GM19238 (cell line): Measurements from ENCODE around the gene NOX3.
"Not testable (repeated sequence)": the region's sequence is repeated elsewhere in the genome, so short reads cannot be mapped to it uniquely, and the experiment has no call there.

Source experiments
- DNase-seq: peaks from one replicate; pipeline ENCODE4 v3.0.0; 2011; ENCODE audit warnings: low spot score; ENCODE audit not compliant: insufficient read length

Gene NOX3

GRCh38 chr6:155374681-155375080 lies 81.0 kb downstream of the NOX3 start:
- no peak for DNase-seq

- DNase-seq, result no peak
Observed at GRCh38 chr6:155373276-155373675, 82.4 kb downstream of the NOX3 start.

- no peak for DNase-seq
Observed at GRCh38 chr6:155372256-155372655, 83.4 kb downstream of the NOX3 start.

DNA sequence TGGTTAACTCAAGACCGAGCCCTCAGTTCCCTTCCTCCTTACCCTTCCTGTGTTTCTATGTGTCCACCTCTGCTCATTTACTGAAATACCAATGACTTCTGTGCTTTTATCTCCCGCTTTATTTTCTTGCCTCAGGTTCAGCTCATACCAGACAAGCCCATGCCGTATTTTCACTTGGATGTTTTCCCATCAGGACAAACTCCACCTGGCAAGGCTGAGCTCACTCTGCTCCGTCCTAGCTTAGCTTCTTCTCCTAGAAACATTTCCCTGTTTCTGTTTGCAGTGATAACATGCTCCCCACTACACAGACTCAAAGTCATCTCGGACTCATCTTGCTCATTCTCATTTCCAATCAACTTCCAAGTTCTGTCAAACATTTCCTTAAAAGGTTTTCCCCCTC lies 84.4 kb downstream of the NOX3 start:
- DNase-seq, result no peak

- DNase-seq, result no peak
Observed at GRCh38 chr6:155366325-155366724, 89.3 kb downstream of the NOX3 start.

- DNase-seq, result no peak
Observed at GRCh38 chr6:155364844-155365437, 90.7 kb downstream of the NOX3 start.

GRCh38 chr6:155364021-155364420 lies 91.6 kb downstream of the NOX3 start:
- not testable (repeated sequence) for DNase-seq

- not testable (repeated sequence) for DNase-seq
Observed at GRCh38 chr6:155362968-155363632, 92.5 kb downstream of the NOX3 start.

GRCh38 chr6:155354167-155354566 lies 101.5 kb downstream of the NOX3 start:
- no peak for DNase-seq

- DNase-seq, result no peak
Observed at GRCh38 chr6:155352811-155353210, 102.8 kb downstream of the NOX3 start.

- DNase-seq, result no peak
Observed at GRCh38 chr6:155352130-155352420, 103.6 kb downstream of the NOX3 start.

- DNase-seq, result peak; percentile 41
Observed at GRCh38 chr6:155351273-155352129, 104.1 kb downstream of the NOX3 start.

DNA sequence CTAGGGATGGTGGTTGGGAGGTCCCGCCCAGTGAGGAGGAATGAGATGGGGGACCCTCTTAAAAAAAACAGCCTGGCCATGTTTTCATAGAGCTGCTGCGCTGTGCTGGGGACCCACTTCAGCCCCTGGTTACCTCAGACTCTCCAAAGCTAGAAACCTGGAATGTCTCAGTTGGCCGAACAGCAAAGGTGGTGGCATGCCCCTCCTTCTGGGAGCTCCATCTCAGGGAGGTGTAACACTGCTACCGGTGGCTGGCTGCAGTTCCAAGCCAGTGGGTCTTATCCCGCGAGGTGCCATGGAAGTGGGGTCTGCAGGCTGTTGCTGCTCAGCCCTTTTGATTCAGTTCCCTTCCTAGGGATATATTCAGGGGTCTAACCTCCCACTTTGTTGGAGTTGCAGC lies 105.7 kb downstream of the NOX3 start:
- DNase-seq, result no peak

- no peak for DNase-seq
Observed at GRCh38 chr6:155349129-155349528, 106.5 kb downstream of the NOX3 start.

DNA sequence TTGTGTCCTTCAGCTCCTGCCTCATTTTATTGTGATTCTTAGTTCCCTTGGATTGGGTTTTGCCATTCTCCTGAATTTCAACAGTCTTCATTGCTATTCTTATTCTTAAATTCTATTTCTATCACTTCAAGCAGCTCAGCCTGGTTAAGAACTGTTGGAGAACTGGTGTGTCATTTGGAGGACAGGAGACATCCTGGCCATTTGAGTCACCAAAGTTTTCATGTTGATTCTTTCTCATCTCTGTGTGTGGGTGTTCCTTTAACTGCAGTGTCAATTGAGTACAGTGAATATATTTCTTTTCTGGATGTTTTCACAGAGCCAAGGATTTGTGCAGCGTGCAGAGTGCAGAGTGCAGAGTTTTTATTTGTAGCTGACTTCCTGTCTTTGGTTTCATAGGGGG lies 107.8 kb downstream of the NOX3 start:
- DNase-seq, result no peak

DNA sequence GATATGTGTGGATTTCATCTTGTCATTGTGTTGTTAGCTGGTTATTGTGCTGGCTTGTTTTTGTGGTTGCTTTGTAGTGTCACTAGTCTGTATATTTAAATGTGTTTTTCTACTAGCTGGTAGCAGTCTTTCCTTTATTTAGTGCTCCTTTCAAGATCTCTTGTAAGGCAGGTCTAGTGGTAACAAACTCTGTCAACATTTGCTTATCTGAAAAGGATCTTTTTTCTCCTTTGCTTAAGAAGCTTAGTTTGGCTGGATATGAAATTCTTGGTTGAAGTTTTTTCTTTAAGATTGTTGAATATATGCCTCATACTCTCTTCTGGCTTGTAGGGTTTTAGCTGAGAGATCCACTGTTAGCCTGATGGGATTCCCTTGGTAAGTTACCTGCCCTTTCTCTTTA lies 108.7 kb downstream of the NOX3 start:
- no peak for DNase-seq
